ENCODE data around the gene RHOA.

DNA sequence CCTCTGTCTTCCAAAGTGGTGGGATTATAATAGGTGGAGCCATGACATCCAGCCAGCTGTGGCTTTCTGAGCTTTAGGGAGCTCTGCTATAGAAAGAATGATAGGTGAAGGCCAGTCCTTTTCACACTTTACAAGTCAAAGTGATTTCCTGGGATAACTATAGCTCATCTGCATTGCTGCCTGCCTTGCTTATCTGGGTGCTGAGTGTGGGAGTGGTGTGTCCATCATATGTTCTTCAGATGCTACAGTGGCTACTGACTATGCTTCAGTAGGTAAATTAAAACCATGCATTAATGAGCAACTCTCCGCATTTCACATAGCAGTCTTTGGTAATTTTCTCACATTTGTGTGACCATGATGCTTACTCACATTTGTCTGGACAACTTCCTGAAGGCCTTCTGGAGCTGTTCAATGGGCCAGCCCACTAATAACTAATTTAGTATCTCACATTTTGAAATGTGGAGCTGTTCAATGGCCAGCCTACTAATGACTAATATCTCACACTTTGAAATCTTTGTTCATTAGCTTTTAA is 23.4 kb downstream of the RHOA start:
- TF ChIP-seq, protein P1, sequence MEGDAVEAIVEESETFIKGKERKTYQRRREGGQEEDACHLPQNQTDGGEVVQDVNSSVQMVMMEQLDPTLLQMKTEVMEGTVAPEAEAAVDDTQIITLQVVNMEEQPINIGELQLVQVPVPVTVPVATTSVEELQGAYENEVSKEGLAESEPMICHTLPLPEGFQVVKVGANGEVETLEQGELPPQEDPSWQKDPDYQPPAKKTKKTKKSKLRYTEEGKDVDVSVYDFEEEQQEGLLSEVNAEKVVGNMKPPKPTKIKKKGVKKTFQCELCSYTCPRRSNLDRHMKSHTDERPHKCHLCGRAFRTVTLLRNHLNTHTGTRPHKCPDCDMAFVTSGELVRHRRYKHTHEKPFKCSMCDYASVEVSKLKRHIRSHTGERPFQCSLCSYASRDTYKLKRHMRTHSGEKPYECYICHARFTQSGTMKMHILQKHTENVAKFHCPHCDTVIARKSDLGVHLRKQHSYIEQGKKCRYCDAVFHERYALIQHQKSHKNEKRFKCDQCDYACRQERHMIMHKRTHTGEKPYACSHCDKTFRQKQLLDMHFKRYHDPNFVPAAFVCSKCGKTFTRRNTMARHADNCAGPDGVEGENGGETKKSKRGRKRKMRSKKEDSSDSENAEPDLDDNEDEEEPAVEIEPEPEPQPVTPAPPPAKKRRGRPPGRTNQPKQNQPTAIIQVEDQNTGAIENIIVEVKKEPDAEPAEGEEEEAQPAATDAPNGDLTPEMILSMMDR (IDR thresholded peaks at IDR 0.05), result no peak
- TF ChIP-seq POLR2A (IDR thresholded peaks at IDR 0.05), result no peak
- TF ChIP-seq POLR2AphosphoS5 (IDR thresholded peaks at IDR 0.05), result no peak
